GM12878 (cell line): ENCODE results near the gene ADGRG1.

Experiments
- CREB1 ChIP-seq: IDR thresholded peaks from 2 replicates; pipeline ENCODE4 v1.6.1; 2012; ENCODE audit warnings: low read depth, mild to moderate bottlenecking, inconsistent platforms
- CTCF ChIP-seq, 3 experiments: IDR thresholded peaks in 2 of 3; conservative IDR thresholded peaks in 1 of 3; 2 replicates each; pipeline ENCODE4 v1.5.1; 2011; ENCODE audit warnings: low read depth in 3 of 3, low read length in 3 of 3, mild to moderate bottlenecking in 3 of 3, control low read depth in 2 of 3, moderate library complexity in 2 of 3, inconsistent platforms in 1 of 3, mixed read lengths in 1 of 3; ENCODE audit not compliant: control insufficient read depth in 2 of 3, insufficient read depth in 1 of 3; ENCODE audit errors: extremely low read depth in 1 of 3
- EP300 ChIP-seq, 2 experiments: fragments of 150-350 bp in 1 of 2; IDR thresholded peaks; 2 replicates each; pipeline ENCODE4 v1.6.1; 2011 to 2012; ENCODE audit warnings: low read depth in 2 of 2, low read length in 2 of 2, borderline replicate concordance in 1 of 2, improper control_type of control experiment in 1 of 2, inconsistent platforms in 1 of 2; ENCODE audit not compliant: control insufficient read depth in 1 of 2
- GABPA ChIP-seq: IDR thresholded peaks from 2 replicates; pipeline ENCODE4 v1.6.1; 2014; ENCODE audit warnings: antibody characterized with exemption, low read depth, mild to moderate bottlenecking, inconsistent platforms
- JUND ChIP-seq: IDR thresholded peaks from 2 replicates; pipeline ENCODE4 v1.6.1; 2012; ENCODE audit warnings: low read depth, mild to moderate bottlenecking, low read length, improper control_type of control experiment, moderate library complexity
- MYC ChIP-seq: IDR thresholded peaks from 2 replicates; pipeline ENCODE4 v1.6.1; 2011; ENCODE audit warnings: mild to moderate bottlenecking, low read length, moderate library complexity, inconsistent platforms; ENCODE audit not compliant: insufficient read depth, insufficient replicate concordance, insufficient read length, severe bottlenecking
- RAD51 ChIP-seq: fragments of 450-650 bp; IDR thresholded peaks from 2 replicates; pipeline ENCODE4 v1.6.1; 2016; ENCODE audit warnings: moderate library complexity, mild to moderate bottlenecking, inconsistent platforms
- TCF7 ChIP-seq: IDR thresholded peaks from 2 replicates; pipeline ENCODE4 v1.6.1; 2014; ENCODE audit warnings: antibody characterized with exemption, borderline replicate concordance
- YY1 ChIP-seq: IDR thresholded peaks from 2 replicates; pipeline ENCODE4 v1.6.1; 2011; ENCODE audit warnings: low read depth, mild to moderate bottlenecking, low read length
- TF ChIP-seq, protein P1 (sequence below): fragments of 450-650 bp; IDR thresholded peaks from 2 replicates; pipeline ENCODE4 v1.6.1; 2017; ENCODE audit warnings: mild to moderate bottlenecking, moderate library complexity
- TF ChIP-seq, protein P2 (sequence below): IDR thresholded peaks from 2 replicates; pipeline ENCODE4 v1.6.1; 2011; ENCODE audit warnings: mild to moderate bottlenecking, low read depth, low read length, moderate library complexity; ENCODE audit not compliant: insufficient replicate concordance

DNA sequence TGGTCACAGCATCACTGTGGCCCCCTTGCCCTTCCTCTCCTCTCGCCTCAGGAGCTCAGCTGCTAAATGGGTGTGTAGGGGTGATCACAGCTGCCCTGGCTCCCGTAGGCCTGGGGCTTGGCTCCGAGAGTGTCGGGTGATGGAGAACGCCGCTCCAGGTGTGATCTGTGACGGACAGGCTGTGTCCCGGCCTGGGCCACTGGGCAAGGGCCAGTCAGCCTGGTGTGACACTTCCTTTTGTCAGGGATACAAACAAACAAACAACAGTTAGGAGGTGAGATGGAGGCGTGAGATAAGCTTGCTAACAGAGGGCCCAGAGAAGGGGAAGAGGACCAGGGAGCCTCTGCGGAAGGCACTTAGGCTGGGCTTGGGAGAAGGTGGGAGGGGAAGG is 2.0 kb downstream of the ADGRG1 start:
- TF ChIP-seq, protein P1, sequence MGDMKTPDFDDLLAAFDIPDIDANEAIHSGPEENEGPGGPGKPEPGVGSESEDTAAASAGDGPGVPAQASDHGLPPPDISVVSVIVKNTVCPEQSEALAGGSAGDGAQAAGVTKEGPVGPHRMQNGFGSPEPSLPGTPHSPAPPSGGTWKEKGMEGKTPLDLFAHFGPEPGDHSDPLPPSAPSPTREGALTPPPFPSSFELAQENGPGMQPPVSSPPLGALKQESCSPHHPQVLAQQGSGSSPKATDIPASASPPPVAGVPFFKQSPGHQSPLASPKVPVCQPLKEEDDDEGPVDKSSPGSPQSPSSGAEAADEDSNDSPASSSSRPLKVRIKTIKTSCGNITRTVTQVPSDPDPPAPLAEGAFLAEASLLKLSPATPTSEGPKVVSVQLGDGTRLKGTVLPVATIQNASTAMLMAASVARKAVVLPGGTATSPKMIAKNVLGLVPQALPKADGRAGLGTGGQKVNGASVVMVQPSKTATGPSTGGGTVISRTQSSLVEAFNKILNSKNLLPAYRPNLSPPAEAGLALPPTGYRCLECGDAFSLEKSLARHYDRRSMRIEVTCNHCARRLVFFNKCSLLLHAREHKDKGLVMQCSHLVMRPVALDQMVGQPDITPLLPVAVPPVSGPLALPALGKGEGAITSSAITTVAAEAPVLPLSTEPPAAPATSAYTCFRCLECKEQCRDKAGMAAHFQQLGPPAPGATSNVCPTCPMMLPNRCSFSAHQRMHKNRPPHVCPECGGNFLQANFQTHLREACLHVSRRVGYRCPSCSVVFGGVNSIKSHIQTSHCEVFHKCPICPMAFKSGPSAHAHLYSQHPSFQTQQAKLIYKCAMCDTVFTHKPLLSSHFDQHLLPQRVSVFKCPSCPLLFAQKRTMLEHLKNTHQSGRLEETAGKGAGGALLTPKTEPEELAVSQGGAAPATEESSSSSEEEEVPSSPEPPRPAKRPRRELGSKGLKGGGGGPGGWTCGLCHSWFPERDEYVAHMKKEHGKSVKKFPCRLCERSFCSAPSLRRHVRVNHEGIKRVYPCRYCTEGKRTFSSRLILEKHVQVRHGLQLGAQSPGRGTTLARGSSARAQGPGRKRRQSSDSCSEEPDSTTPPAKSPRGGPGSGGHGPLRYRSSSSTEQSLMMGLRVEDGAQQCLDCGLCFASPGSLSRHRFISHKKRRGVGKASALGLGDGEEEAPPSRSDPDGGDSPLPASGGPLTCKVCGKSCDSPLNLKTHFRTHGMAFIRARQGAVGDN: no peak
- TF ChIP-seq MYC: no peak
- no peak for TF ChIP-seq EP300 (IDR thresholded peaks at IDR 0.05; ENCODE audit: borderline replicate concordance in 1 of 2, control insufficient read depth in 1 of 2, low read depth in 2 of 2, low read length in 2 of 2)
- TF ChIP-seq CREB1: no peak
- TF ChIP-seq, protein P2, sequence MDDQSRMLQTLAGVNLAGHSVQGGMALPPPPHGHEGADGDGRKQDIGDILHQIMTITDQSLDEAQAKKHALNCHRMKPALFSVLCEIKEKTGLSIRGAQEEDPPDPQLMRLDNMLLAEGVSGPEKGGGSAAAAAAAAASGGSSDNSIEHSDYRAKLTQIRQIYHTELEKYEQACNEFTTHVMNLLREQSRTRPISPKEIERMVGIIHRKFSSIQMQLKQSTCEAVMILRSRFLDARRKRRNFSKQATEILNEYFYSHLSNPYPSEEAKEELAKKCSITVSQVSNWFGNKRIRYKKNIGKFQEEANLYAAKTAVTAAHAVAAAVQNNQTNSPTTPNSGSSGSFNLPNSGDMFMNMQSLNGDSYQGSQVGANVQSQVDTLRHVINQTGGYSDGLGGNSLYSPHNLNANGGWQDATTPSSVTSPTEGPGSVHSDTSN: no peak
- no peak for TF ChIP-seq TCF7
- TF ChIP-seq YY1: no peak
- TF ChIP-seq RAD51: no peak
- no peak for TF ChIP-seq CTCF (IDR thresholded peaks at IDR 0.05 in 2 of 3, conservative IDR thresholded peaks at IDR 0.05 in 1 of 3; ENCODE audit: control insufficient read depth in 2 of 3, extremely low read depth in 1 of 3, insufficient read depth in 1 of 3, low read depth in 3 of 3, low read length in 3 of 3)
- TF ChIP-seq JUND: no peak
- no peak for TF ChIP-seq GABPA
